ENCODE measurements around the gene SH2D3C. TPM values are rescaled to one million over a fixed set of nuclear protein-coding genes. Genes with fewer than 3 reads are reported as not detected.

SH2D3C gene
- total RNA-seq, 1 donor from 2014 or later, result 5.8 TPM

DNA sequence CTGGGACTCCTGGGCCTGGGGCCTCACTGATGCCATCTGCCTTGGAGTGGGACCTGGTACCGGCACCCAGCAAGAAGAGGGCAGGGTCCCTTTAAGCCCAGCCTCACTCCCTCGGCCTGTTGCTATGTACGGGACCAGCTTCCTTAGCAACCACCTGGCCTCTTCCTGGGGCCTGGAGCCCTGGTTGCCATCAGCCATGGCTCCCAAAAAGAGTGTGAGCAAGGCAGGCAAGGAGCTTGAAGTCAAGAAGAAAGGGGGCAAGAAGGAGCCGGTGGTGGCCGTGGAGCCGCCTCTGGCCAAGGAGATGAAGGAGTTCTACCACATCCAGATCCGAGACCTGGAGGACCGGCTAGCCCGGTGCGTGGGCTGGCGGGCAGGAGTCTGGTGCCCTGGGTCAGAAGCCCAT is 71.6 kb downstream of the SH2D3C start, which contains the start of gene CFAP157:
Gene CFAP157 (plus strand): TSS at position 153 of the 406 bp plus-strand sequence. CDS start 44 bp downstream, at position 197.
- Histone ChIP-seq H3K27me3 (ENCODE audit: insufficient read depth, low read length) (no peaks in the 10 kb centered on the region), H3K4me1 (ENCODE audit: insufficient read depth, low read length) (no peaks in the 10 kb centered on the region), H3K36me3 (ENCODE audit: insufficient read depth, low read length) (no peaks in the 10 kb centered on the region), H2AFZ (ENCODE audit: low read depth, low read length) (no peak within 1 kb of the TSS), H4K20me1 (ENCODE audit: insufficient read depth, low read length) (peaks cover 17% of the 10 kb centered on the region), H3K27ac (ENCODE audit: low read depth, low read length) (no peak within 1 kb of the TSS), H3K9ac (ENCODE audit: low read length) (no peak within 1 kb of the TSS), H3K4me2 (ENCODE audit: low read length) (no peak within 1 kb of the TSS), H3K4me3 (ENCODE audit: insufficient read depth, low read depth, low read length) (no peak within 1 kb of the TSS), H3K79me2 (ENCODE audit: insufficient read depth, low read length) (no peaks in the 10 kb centered on the region), H3K9me3 (ENCODE audit: insufficient read depth, low read depth, low read length) (no peaks in the 10 kb centered on the region)
- no peak for TF ChIP-seq EZH2 (IDR thresholded peaks at IDR 0.05; ENCODE audit: insufficient read depth, low read length)
- TF ChIP-seq, protein P1, sequence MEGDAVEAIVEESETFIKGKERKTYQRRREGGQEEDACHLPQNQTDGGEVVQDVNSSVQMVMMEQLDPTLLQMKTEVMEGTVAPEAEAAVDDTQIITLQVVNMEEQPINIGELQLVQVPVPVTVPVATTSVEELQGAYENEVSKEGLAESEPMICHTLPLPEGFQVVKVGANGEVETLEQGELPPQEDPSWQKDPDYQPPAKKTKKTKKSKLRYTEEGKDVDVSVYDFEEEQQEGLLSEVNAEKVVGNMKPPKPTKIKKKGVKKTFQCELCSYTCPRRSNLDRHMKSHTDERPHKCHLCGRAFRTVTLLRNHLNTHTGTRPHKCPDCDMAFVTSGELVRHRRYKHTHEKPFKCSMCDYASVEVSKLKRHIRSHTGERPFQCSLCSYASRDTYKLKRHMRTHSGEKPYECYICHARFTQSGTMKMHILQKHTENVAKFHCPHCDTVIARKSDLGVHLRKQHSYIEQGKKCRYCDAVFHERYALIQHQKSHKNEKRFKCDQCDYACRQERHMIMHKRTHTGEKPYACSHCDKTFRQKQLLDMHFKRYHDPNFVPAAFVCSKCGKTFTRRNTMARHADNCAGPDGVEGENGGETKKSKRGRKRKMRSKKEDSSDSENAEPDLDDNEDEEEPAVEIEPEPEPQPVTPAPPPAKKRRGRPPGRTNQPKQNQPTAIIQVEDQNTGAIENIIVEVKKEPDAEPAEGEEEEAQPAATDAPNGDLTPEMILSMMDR (IDR thresholded peaks at IDR 0.05; ENCODE audit: insufficient read depth, low read depth, low read length), result no peak
- Mint-ChIP-seq H3K36me3 (ENCODE audit: low read depth, unreplicated experiment) (peaks cover 10% of the 10 kb centered on the region), H3K4me3 (ENCODE audit: unreplicated experiment) (no peak within 1 kb of the TSS), H3K9me3 (ENCODE audit: unreplicated experiment) (peaks cover 2% of the 10 kb centered on the region), H3K4me1 (ENCODE audit: low read depth, unreplicated experiment) (no peaks in the 10 kb centered on the region), H3K27ac (ENCODE audit: unreplicated experiment) (no peak within 1 kb of the TSS), H3K27me3 (ENCODE audit: low read depth, unreplicated experiment) (peaks cover 9% of the 10 kb centered on the region)
- FAIRE-seq (no peak), DNase-seq (ENCODE audit: low read depth) (no peak)

DNA sequence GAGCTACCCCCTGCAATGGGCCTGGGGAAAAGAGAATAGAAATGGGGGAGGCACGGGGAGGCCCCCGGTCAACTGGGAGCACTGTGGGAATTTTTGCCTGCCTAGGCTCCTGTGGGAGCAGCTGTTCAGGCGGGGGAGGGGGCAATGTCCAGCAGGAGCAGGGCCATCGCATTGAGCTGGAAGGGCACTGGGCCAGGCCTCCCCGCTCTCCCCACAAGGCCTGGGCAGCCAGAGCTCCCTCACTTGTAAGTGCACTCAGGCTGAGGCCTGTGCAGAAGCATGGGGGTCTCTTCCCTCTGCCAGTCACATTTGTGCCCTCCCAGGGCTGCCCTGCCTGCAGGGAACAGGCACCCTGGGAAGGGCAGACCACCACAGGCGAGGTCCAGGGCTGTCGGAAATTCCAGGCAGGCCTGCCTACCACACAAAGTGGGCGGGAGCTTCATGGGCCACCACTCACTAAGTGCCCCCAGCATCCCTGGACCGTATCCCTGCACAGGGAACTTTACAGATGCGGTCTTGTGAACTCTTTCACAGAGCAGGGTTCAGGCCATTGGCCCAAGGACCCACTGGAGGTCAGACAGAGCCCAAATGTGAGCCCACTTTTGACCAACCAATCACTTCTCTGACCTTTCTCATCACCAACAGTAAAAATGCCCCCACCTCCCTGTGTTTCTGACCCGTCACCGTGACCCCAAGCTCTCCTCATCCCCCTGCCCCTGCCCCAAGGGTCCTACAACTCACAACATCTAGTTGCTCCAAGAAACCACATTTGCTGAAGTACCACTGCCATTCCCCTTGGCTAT is 72.7 kb downstream of the SH2D3C start:
- no peaks in the 10 kb centered on the region for H3K27me3 ChIP-seq (ENCODE audit: insufficient read depth, low read length)
- Mint-ChIP-seq H3K27me3 (ENCODE audit: low read depth, unreplicated experiment) (peaks cover 9% of the 10 kb centered on the region), H3K9me3 (ENCODE audit: unreplicated experiment) (peaks cover 2% of the 10 kb centered on the region), H3K4me1 (ENCODE audit: low read depth, unreplicated experiment) (no peaks in the 10 kb centered on the region), H3K27ac (ENCODE audit: unreplicated experiment) (no peak overlapping the region), H3K4me3 (ENCODE audit: unreplicated experiment) (no peak overlapping the region), H3K36me3 (ENCODE audit: low read depth, unreplicated experiment) (peaks cover 10% of the 10 kb centered on the region)
- no peaks in the 10 kb centered on the region for H3K79me2 ChIP-seq (ENCODE audit: insufficient read depth, low read length)
- no peak overlapping the region for H3K27ac ChIP-seq (ENCODE audit: low read depth, low read length)
- H3K36me3 ChIP-seq (ENCODE audit: insufficient read depth, low read length), result no peaks in the 10 kb centered on the region
- H3K4me2 ChIP-seq (ENCODE audit: low read length), result no peak overlapping the region
- no peaks in the 10 kb centered on the region for H3K4me1 ChIP-seq (ENCODE audit: insufficient read depth, low read length)
- no peaks in the 10 kb centered on the region for H3K9me3 ChIP-seq (ENCODE audit: insufficient read depth, low read depth, low read length)
- no peak for FAIRE-seq
- peaks cover 7% of the 10 kb centered on the region for H4K20me1 ChIP-seq (ENCODE audit: insufficient read depth, low read length)
- no peak overlapping the region for H2AFZ ChIP-seq (ENCODE audit: low read depth, low read length)
- no peak for DNase-seq (ENCODE audit: low read depth)
- H3K9ac ChIP-seq (ENCODE audit: low read length), result no peak overlapping the region
- no peak overlapping the region for H3K4me3 ChIP-seq (ENCODE audit: insufficient read depth, low read depth, low read length)
- TF ChIP-seq, protein P1 (IDR thresholded peaks at IDR 0.05; ENCODE audit: insufficient read depth, low read depth, low read length), result no peak

Data from astrocyte (in vitro differentiated cells and primary cell).